ENCODE measurements around the gene EIF4G3.

- TF ChIP-seq EZH2 (IDR thresholded peaks at IDR 0.05; ENCODE audit: borderline replicate concordance, low read length) (no peak), CTCF (conservative IDR thresholded peaks at IDR 0.05 in 1 of 2, IDR thresholded peaks at IDR 0.05 in 1 of 2; ENCODE audit: extremely low read depth in 1 of 2, insufficient read depth in 1 of 2, low read depth in 1 of 2, low read length in 2 of 2) (no peak)
Measured at GRCh38 chr1:20837554-20838192, 339.0 kb downstream of the EIF4G3 start.
